HepG2 (cell line): ENCODE measurements around the gene TTLL4. TPM values are rescaled to one million over a fixed set of nuclear protein-coding genes. Genes with fewer than 3 reads are reported as not detected.

ENCODE experiments used
- ARID3A ChIP-seq: IDR thresholded peaks from 2 replicates; pipeline ENCODE4 v1.6.1; 2012; ENCODE audit warnings: low read depth, low read length, improper control_type of control experiment
- ATF3 ChIP-seq: sonication (generic); formaldehyde crosslinking; IDR thresholded peaks from 2 replicates; pipeline ENCODE4 v1.4.0; 2020; ENCODE audit warnings: missing genetic modification reagents
- DMAP1 ChIP-seq: IDR thresholded peaks from 2 replicates; pipeline ENCODE4 v1.6.1; 2016
- FOXA1 ChIP-seq, 2 experiments: fragments of 450-650 bp in 1 of 2; sonication (generic) in 1 of 2; formaldehyde crosslinking in 1 of 2; IDR thresholded peaks; 2 replicates each; pipeline versions ENCODE4 v1.4.0 to v1.6.1; 2016 to 2020; ENCODE audit warnings: missing genetic modification reagents in 1 of 2
- HNF1B ChIP-seq: sonication (generic); formaldehyde crosslinking; IDR thresholded peaks from 2 replicates; pipeline ENCODE4 v1.5.1; 2020; ENCODE audit warnings: mild to moderate bottlenecking, moderate library complexity, missing genetic modification reagents
- IKZF5 ChIP-seq: IDR thresholded peaks from 2 replicates; pipeline ENCODE4 v1.6.1; 2018; ENCODE audit warnings: missing genetic modification reagents, mild to moderate bottlenecking, missing compliant biosample characterization
- LCORL ChIP-seq, 2 experiments: fragments of 450-650 bp in 1 of 2; sonication (generic) in 1 of 2; formaldehyde crosslinking in 1 of 2; IDR thresholded peaks; 2 replicates each; pipeline versions ENCODE4 v1.5.0 to v1.6.1; 2017 to 2020; ENCODE audit warnings: antibody characterized with exemption in 1 of 2, missing genetic modification reagents in 1 of 2
- MIER2 ChIP-seq: IDR thresholded peaks from 2 replicates; pipeline ENCODE4 v1.6.1; 2016; ENCODE audit warnings: missing biosample characterization, missing genetic modification reagents
- POLR2A ChIP-seq, 2 experiments: IDR thresholded peaks; 2 replicates each; pipeline ENCODE4 v1.6.1; 2011; ENCODE audit warnings: low read depth in 2 of 2, low read length in 2 of 2, mild to moderate bottlenecking in 1 of 2, moderate library complexity in 1 of 2; ENCODE audit not compliant: insufficient read depth in 1 of 2
- TFE3 ChIP-seq: IDR thresholded peaks from 2 replicates; pipeline ENCODE4 v1.6.1; 2016
- THAP8 ChIP-seq: sonication (generic); formaldehyde crosslinking; IDR thresholded peaks from 2 replicates; pipeline ENCODE4 v1.5.1; 2020; ENCODE audit warnings: missing genetic modification reagents, mild to moderate bottlenecking, borderline replicate concordance
- THAP9 ChIP-seq: sonication (generic); formaldehyde crosslinking; IDR thresholded peaks from 2 replicates; pipeline ENCODE4; 2020; ENCODE audit warnings: missing genetic modification reagents, mild to moderate bottlenecking, borderline replicate concordance
- ZFP36 ChIP-seq: fragments of 150-350 bp; IDR thresholded peaks from 2 replicates; pipeline ENCODE4 v1.6.1; 2018; ENCODE audit warnings: borderline replicate concordance, low read length, low read depth; ENCODE audit not compliant: partially characterized antibody
- ZMYM4 ChIP-seq: sonication (generic); formaldehyde crosslinking; IDR thresholded peaks from 2 replicates; pipeline ENCODE4 v1.8.1; 2023; ENCODE audit warnings: mild to moderate bottlenecking, missing genetic modification reagents
- ZNF207 ChIP-seq: fragments of 450-650 bp; IDR thresholded peaks from 2 replicates; pipeline ENCODE4 v1.6.1; 2016; ENCODE audit warnings: antibody characterized with exemption, borderline replicate concordance
- ZNF430 ChIP-seq: sonication (generic); formaldehyde crosslinking; IDR thresholded peaks from 2 replicates; pipeline ENCODE4 v1.9.0; 2021; ENCODE audit warnings: mild to moderate bottlenecking, missing genetic modification reagents
- ZNF510 ChIP-seq: sonication (generic); formaldehyde crosslinking; IDR thresholded peaks from 2 replicates; pipeline ENCODE4 v1.4.0; 2020; ENCODE audit warnings: low read depth, mild to moderate bottlenecking, missing genetic modification reagents
- ZNF598 ChIP-seq: sonication (generic); formaldehyde crosslinking; IDR thresholded peaks from 2 replicates; pipeline ENCODE4 v1.5.1; 2020; ENCODE audit warnings: mild to moderate bottlenecking, missing genetic modification reagents, borderline replicate concordance
- ZNF792 ChIP-seq: IDR thresholded peaks from 2 replicates; pipeline ENCODE4 v1.6.1; 2016
- polyA plus RNA-seq, 8 experiments: library from polyadenylated mRNA; depleted of rRNA in 3 of 8; stranded (reverse) in 7 of 8; unstranded in 1 of 8; fragments of >200 nt; fragmentation: Illumina TruSeq in 4 of 8; extraction: Trizol in 4 of 8; gene quantifications; 2 replicates each; pipeline versions ENCODE4 v1.2.1 to v1.2.3, GENCODE V29; 2011 to 2016; ENCODE audit warnings: low read depth in 4 of 8, missing spikeins in 1 of 8, mixed read lengths in 1 of 8; ENCODE audit not compliant: insufficient read depth in 1 of 8
- total RNA-seq, 5 experiments: library from RNA; depleted of rRNA; stranded (reverse); fragments of >200 nt; fragmentation: Illumina TruSeq; extraction: Trizol; gene quantifications; 2 replicates each; pipeline ENCODE4 v1.2.3, GENCODE V29; 2016; ENCODE audit warnings: low read depth in 1 of 5

TTLL4 gene
- total and polyA plus RNA-seq, 2 of the 13 experiments (the other 11 are each of a cell fraction or from before 2014, with no cell fraction given), result 77.5 to 84.6 TPM

GRCh38 chr2:218756599-218757377 is 46.2 kb downstream of the TTLL4 start (continued):
- no peak for TF ChIP-seq HNF1B
- no peak for TF ChIP-seq TFE3 (CRISPR knock-in tag)
- TF ChIP-seq ATF3, result no peak
- 0 out of 2 replicates have a peak, but pooled peaks have one; percentile 44 for TF ChIP-seq MIER2 (CRISPR knock-in tag)
- no peak for TF ChIP-seq THAP8 (CRISPR knock-in tag)
- no peak for TF ChIP-seq LCORL (IDR thresholded peaks at IDR 0.05)
- 0 out of 2 replicates have a peak, but pooled peaks have one; percentile 31 for TF ChIP-seq LCORL (CRISPR knock-in tag; IDR thresholded peaks at IDR 0.05)
- 0 out of 2 replicates have a peak, but pooled peaks have one; percentile 29 for TF ChIP-seq IKZF5 (CRISPR knock-in tag)
- TF ChIP-seq ZNF207, result no peak
- 0 out of 2 replicates have a peak, but pooled peaks have one; percentile 30 for TF ChIP-seq ZMYM4 (CRISPR knock-in tag)
- no peak for TF ChIP-seq THAP9 (CRISPR knock-in tag)
- TF ChIP-seq ZNF792 (CRISPR knock-in tag), result no peak
- no peak for TF ChIP-seq ARID3A
- TF ChIP-seq ZNF598 (CRISPR knock-in tag), result no peak
- no peak for TF ChIP-seq ZFP36
- no peak for TF ChIP-seq DMAP1 (CRISPR knock-in tag)
- TF ChIP-seq ZNF510, result no peak
- TF ChIP-seq FOXA1 (IDR thresholded peaks at IDR 0.05), result no peak
- TF ChIP-seq FOXA1 (CRISPR knock-in tag; IDR thresholded peaks at IDR 0.05), result no peak
- TF ChIP-seq POLR2A (IDR thresholded peaks at IDR 0.05; ENCODE audit: insufficient read depth in 1 of 2, low read depth in 2 of 2, low read length in 2 of 2), result 0 out of 4 replicates have a peak, but pooled peaks of 1 of the 2 experiments have one; percentile 50
- no peak for TF ChIP-seq ZNF430 (CRISPR knock-in tag)
